Left renal pelvis (tissue), 4 donors: Measurements from ENCODE around the gene SMG6. TPM values are rescaled to one million over a fixed set of nuclear protein-coding genes. Genes with fewer than 3 reads are reported as not detected.

Source experiments
- DNase-seq, 4 donors: peaks; one replicate each; pipeline ENCODE4 v3.0.0-alpha.2; 2013; ENCODE audit warnings: low read depth in 4 of 4, low spot score in 3 of 4
- polyA plus RNA-seq, 4 donors: library from polyadenylated mRNA; unstranded; fragments of 120-200 nt; gene quantifications; one replicate each; pipeline ENCODE4 v1.2.1, GENCODE V29; 2013; ENCODE audit not compliant: insufficient read length in 4 of 4

The SMG6 gene
- polyA plus RNA-seq, 4 donors, result 27.8 to 35.8 (median 30.7) TPM

- no peak for DNase-seq
These were observed 236.5 kb downstream of the SMG6 start for GRCh38 chr17:2067048-2067561.

GRCh38 chr17:2065949-2066400 lies 237.6 kb downstream of the SMG6 start:
- DNase-seq, result no peak

- DNase-seq, result no peak
These were observed 238.4 kb downstream of the SMG6 start for GRCh38 chr17:2064980-2065785.

GRCh38 chr17:2064520-2064971 lies 239.0 kb downstream of the SMG6 start:
- no peak for DNase-seq

GRCh38 chr17:2064147-2064489 lies 239.5 kb downstream of the SMG6 start:
- no peak for DNase-seq

GRCh38 chr17:2063261-2064146 lies 240.1 kb downstream of the SMG6 start:
- no peak for DNase-seq

- DNase-seq, result no peak
These were observed 240.9 kb downstream of the SMG6 start for GRCh38 chr17:2062571-2063183.

- no peak for DNase-seq
These were observed 242.1 kb downstream of the SMG6 start for GRCh38 chr17:2061441-2061958.

- no peak for DNase-seq
These were observed 242.7 kb downstream of the SMG6 start for GRCh38 chr17:2060681-2061440.

- DNase-seq, result no peak
These were observed 243.3 kb downstream of the SMG6 start for GRCh38 chr17:2060385-2060658.

GRCh38 chr17:2059547-2060384 lies 243.8 kb downstream of the SMG6 start:
- DNase-seq, result no peak

- no peak for DNase-seq
These were observed 244.7 kb downstream of the SMG6 start for GRCh38 chr17:2058586-2059546.

GRCh38 chr17:2057760-2058585 lies 245.6 kb downstream of the SMG6 start:
- no peak for DNase-seq

- DNase-seq, result no peak
These were observed 246.3 kb downstream of the SMG6 start for GRCh38 chr17:2057175-2057759.

GRCh38 chr17:2056206-2057174 lies 247.1 kb downstream of the SMG6 start:
- DNase-seq, result no peak
